ENCODE data around the gene HHAT.
A peak's percentile ranks its signal among the peaks of the same experiment; 100 is the strongest.

GRCh38 chr1:210372931-210373627, 44.4 kb downstream of the HHAT start:
- TF ChIP-seq EP300 (IDR thresholded peaks at IDR 0.05) (no peak), PBX3 (IDR thresholded peaks at IDR 0.05) (no peak), MAX (IDR thresholded peaks at IDR 0.05) (0 out of 2 replicates have a peak, but pooled peaks have one; percentile 2), CTCF (IDR thresholded peaks at IDR 0.05) (no peak), USF2 (IDR thresholded peaks at IDR 0.05) (no peak), CEBPB (IDR thresholded peaks at IDR 0.05) (no peak), POLR2A (IDR thresholded peaks at IDR 0.05; ENCODE audit: low read length) (peak; percentile 85)
